H1 (cell line): ENCODE measurements around the gene TAL2. TPM values are rescaled to one million over a fixed set of nuclear protein-coding genes. Genes with fewer than 3 reads are reported as not detected.

Experiments
- CTBP2 ChIP-seq: IDR thresholded peaks from 2 replicates; pipeline ENCODE4 v1.7.0; 2011; ENCODE audit warnings: borderline replicate concordance, mild to moderate bottlenecking, moderate library complexity, mixed read lengths, low read length; ENCODE audit not compliant: insufficient read depth, insufficient read length
- KDM4A ChIP-seq: IDR thresholded peaks from one replicate; pipeline ENCODE4 v1.7.1; 2012; ENCODE audit warnings: low read depth, mild to moderate bottlenecking, moderate library complexity, low read length, inconsistent platforms; ENCODE audit not compliant: severe bottlenecking
- TEAD4 ChIP-seq: IDR thresholded peaks from 2 replicates; pipeline ENCODE4 v1.6.1; 2012; ENCODE audit warnings: low read depth, low read length, inconsistent platforms, mixed read lengths
- polyA plus RNA-seq, 7 experiments: library from polyadenylated mRNA; depleted of rRNA in 3 of 7; stranded (reverse) in 5 of 7; unstranded in 2 of 7; fragments of >200 nt in 5 of 7; fragments of 200-250 nt in 2 of 7; gene quantifications; 1 replicate in 5 of 7; 2 replicates in 1 of 7; 4 replicates in 1 of 7; pipeline versions ENCODE4 v1.2.1 to v1.2.3, GENCODE V29; 2011 to 2013; ENCODE audit warnings: missing spikeins in 2 of 7, mixed read lengths in 2 of 7
- total RNA-seq: library from RNA; stranded (reverse); fragmentation: NEBNext Ultra II Directional; extraction: Animal tissue kit (Norgen Biotek cat#: 25700); gene quantifications from 2 replicates; pipeline ENCODE4 v1.2.1, GENCODE V29; 2021

TAL2 gene
- total and polyA plus RNA-seq, 2 of the 8 experiments (the other 6 are each of a cell fraction or from before 2014, with no cell fraction given), result 0.65 to 0.82 TPM

- no peak for TF ChIP-seq CTBP2
- no peak for TF ChIP-seq TEAD4
- TF ChIP-seq KDM4A, result no peak
Observed at GRCh38 chr9:105710638-105711037, 48.4 kb downstream of the TAL2 start (continued).
